ENCODE data around the gene ORC5. TPM values are rescaled to one million over a fixed set of nuclear protein-coding genes. Genes with fewer than 3 reads are reported as not detected.

The ORC5 gene
- total RNA-seq, 4 donors from 2014 or later, result 10.5 to 28.7 (median 13.5) TPM

GRCh38 chr7:104124893-104125477 lies 82.8 kb downstream of the ORC5 start:
- TF ChIP-seq EP300 (IDR thresholded peaks at IDR 0.05), result no peak
- no peak for TF ChIP-seq POLR2AphosphoS5 (IDR thresholded peaks at IDR 0.05)
- TF ChIP-seq POLR2A (IDR thresholded peaks at IDR 0.05), result no peak
- no peak for TF ChIP-seq CTCF (IDR thresholded peaks at IDR 0.05)
- Histone ChIP-seq H3K4me1 (no peaks in the 10 kb centered on the region), H3K9me3 (no peaks in the 10 kb centered on the region), H3K4me3 (no peak overlapping the region), H3K36me3 (peaks cover 32% of the 10 kb centered on the region), H3K27me3 (no peaks in the 10 kb centered on the region), H3K27ac (no peak overlapping the region)
- DNase-seq (ENCODE audit: low spot score in 2 of 2), result no peak
- WGBS, result 93% methylated on average over 4 of the region's 4 CpGs

- Histone ChIP-seq H3K27ac (no peak overlapping the region), H3K4me3 (no peak overlapping the region), H3K27me3 (no peaks in the 10 kb centered on the region), H3K4me1 (no peaks in the 10 kb centered on the region), H3K36me3 (peaks cover 31% of the 10 kb centered on the region), H3K9me3 (no peaks in the 10 kb centered on the region)
- WGBS, result 86% methylated on average over 3 of the region's 3 CpGs
- TF ChIP-seq POLR2AphosphoS5 (IDR thresholded peaks at IDR 0.05) (no peak), POLR2A (IDR thresholded peaks at IDR 0.05) (no peak), CTCF (IDR thresholded peaks at IDR 0.05) (no peak), EP300 (IDR thresholded peaks at IDR 0.05) (no peak)
- no peak for DNase-seq (ENCODE audit: low spot score in 2 of 2)
These were observed 83.3 kb downstream of the ORC5 start for GRCh38 chr7:104124469-104124868.

- TF ChIP-seq CTCF (IDR thresholded peaks at IDR 0.05), result no peak
- no peak for TF ChIP-seq POLR2A (IDR thresholded peaks at IDR 0.05)
- no peak for TF ChIP-seq EP300 (IDR thresholded peaks at IDR 0.05)
- TF ChIP-seq POLR2AphosphoS5 (IDR thresholded peaks at IDR 0.05), result no peak
- Histone ChIP-seq H3K36me3 (peaks cover 24% of the 10 kb centered on the region), H3K9me3 (no peaks in the 10 kb centered on the region), H3K27me3 (no peaks in the 10 kb centered on the region), H3K4me3 (no peak overlapping the region), H3K27ac (no peak overlapping the region), H3K4me1 (no peaks in the 10 kb centered on the region)
- WGBS, result 93% methylated on average over 3 of the region's 3 CpGs
- no peak for DNase-seq (ENCODE audit: low spot score in 2 of 2)
These were observed 84.0 kb downstream of the ORC5 start for GRCh38 chr7:104123786-104124185.

- no peak overlapping the region for H3K4me3 ChIP-seq
- no peaks in the 10 kb centered on the region for H3K9me3 ChIP-seq
- TF ChIP-seq POLR2A (IDR thresholded peaks at IDR 0.05) (no peak), POLR2AphosphoS5 (IDR thresholded peaks at IDR 0.05) (no peak), CTCF (IDR thresholded peaks at IDR 0.05) (no peak), EP300 (IDR thresholded peaks at IDR 0.05) (no peak)
- no peak for DNase-seq (ENCODE audit: low spot score in 2 of 2)
- no peaks in the 10 kb centered on the region for H3K36me3 ChIP-seq
- WGBS, result 92% methylated on average over 2 of the region's 2 CpGs
- no peaks in the 10 kb centered on the region for H3K27me3 ChIP-seq
- no peaks in the 10 kb centered on the region for H3K4me1 ChIP-seq
- no peak overlapping the region for H3K27ac ChIP-seq
These were observed 94.0 kb downstream of the ORC5 start for GRCh38 chr7:104113788-104114187.

GRCh38 chr7:104112623-104113022 lies 95.2 kb downstream of the ORC5 start:
- Histone ChIP-seq H3K4me3 (no peak overlapping the region), H3K27me3 (no peaks in the 10 kb centered on the region), H3K27ac (no peak overlapping the region), H3K4me1 (no peaks in the 10 kb centered on the region), H3K36me3 (no peaks in the 10 kb centered on the region), H3K9me3 (no peaks in the 10 kb centered on the region)
- DNase-seq (ENCODE audit: low spot score in 2 of 2), result no peak
- WGBS, result 88% methylated on average over 1 of the region's 1 CpG
- no peak for TF ChIP-seq CTCF (IDR thresholded peaks at IDR 0.05)
- no peak for TF ChIP-seq EP300 (IDR thresholded peaks at IDR 0.05)
- no peak for TF ChIP-seq POLR2A (IDR thresholded peaks at IDR 0.05)
- TF ChIP-seq POLR2AphosphoS5 (IDR thresholded peaks at IDR 0.05), result no peak

Data from suprapubic skin (tissue), 4 donors.